MCF 10A (cell line): ENCODE data around the gene INO80C. TPM values are rescaled to one million over a fixed set of nuclear protein-coding genes. Genes with fewer than 3 reads are reported as not detected.
A peak's percentile ranks its signal among the peaks of the same experiment; 100 is the strongest.

Experiments used
- BruUV-seq: library from RNA; stranded (reverse); fragments of 400-500 nt; replicated peaks from 2 replicates; lab custom pipeline; 2021; lab: Mats Ljungman, UMichigan
- CTCF ChIA-PET: fragments of 300-600 bp; sonication (Branson Sonifier 250); formaldehyde crosslinking; extraction: SDS; loops from one replicate; lab custom pipeline; 2021; ENCODE audit warnings: antibody characterized with exemption, inconsistent platforms; lab: Yijun Ruan, JAX
- POLR2A ChIA-PET: fragments of 300-600, 350-650 bp; sonication (Branson Sonifier 250); formaldehyde crosslinking; extraction: SDS; loops from one replicate; lab custom pipeline; 2020; ENCODE audit warnings: antibody characterized with exemption, inconsistent platforms; lab: Yijun Ruan, JAX
- DNase-seq: peaks from one replicate; pipeline ENCODE4 v3.0.0-alpha.2; 2018; ENCODE audit not compliant: unreplicated experiment
- H3K27ac Mint-ChIP-seq: one replicate; pipeline ENCODE4 v1.8.0; 2022; ENCODE audit warnings: mild to moderate bottlenecking, low read depth, mixed read lengths; ENCODE audit not compliant: unreplicated experiment
- H3K27me3 Mint-ChIP-seq: one replicate; pipeline ENCODE4 v1.8.0; 2022; ENCODE audit warnings: mixed read lengths; ENCODE audit not compliant: insufficient read depth, unreplicated experiment
- H3K36me3 Mint-ChIP-seq: one replicate; pipeline ENCODE4 v1.8.0; 2022; ENCODE audit warnings: mild to moderate bottlenecking, moderate library complexity, mixed read lengths; ENCODE audit not compliant: insufficient read depth, unreplicated experiment
- H3K4me1 Mint-ChIP-seq: one replicate; pipeline ENCODE4 v1.8.0; 2022; ENCODE audit warnings: mixed read lengths; ENCODE audit not compliant: insufficient read depth, unreplicated experiment
- H3K4me3 Mint-ChIP-seq: one replicate; pipeline ENCODE4 v1.8.0; 2022; ENCODE audit warnings: mild to moderate bottlenecking, moderate library complexity, mixed read lengths; ENCODE audit not compliant: unreplicated experiment
- H3K9me3 Mint-ChIP-seq: one replicate; pipeline ENCODE4 v1.8.0; 2022; ENCODE audit warnings: mixed read lengths; ENCODE audit not compliant: unreplicated experiment
- CTCF ChIP-seq: fragments of 200-600 bp; IDR thresholded peaks from one replicate; pipeline ENCODE4 v1.8.0; 2022; ENCODE audit warnings: antibody characterized with exemption, mild to moderate bottlenecking; ENCODE audit not compliant: unreplicated experiment
- intact Hi-C: fragments of 100-400 bp; cut with micrococcal nuclease; formaldehyde crosslinking; loops from 2 replicates; pipeline ENCODE4 v1.14.1; 2022
- total RNA-seq: library from RNA; stranded (reverse); gene quantifications from 2 replicates; pipeline ENCODE4 v1.2.3, GENCODE V29; 2022

Gene INO80C
- total RNA-seq, 1 experiment from 2014 or later, result 32.6 TPM

- POLR2A ChIA-PET, result interaction anchor here (0.8 to 8.0 kb wide), 16 partner anchors 9 to 494 kb away, joined by 3 to 134 read pairs (median 5); partner anchors contain the start of genes GALNT1, INO80C and RMP24
- no peaks in the 10 kb centered on the region for H3K27me3 Mint-ChIP-seq
These were observed 19.0 kb downstream of the INO80C start for GRCh38 chr18:35478520-35479435.

GRCh38 chr18:35477974-35478373, 19.8 kb downstream of the INO80C start:
- intact Hi-C loops, result loop anchor here (2.0 to 5.0 kb wide), 3 partner anchors 21 to 105 kb away; no protein-coding TSS in a partner anchor
- peak overlapping the region; percentile 61 for H3K4me3 Mint-ChIP-seq
- peak overlapping the region; percentile 86 for H3K27ac Mint-ChIP-seq
- H3K27me3 Mint-ChIP-seq, result no peaks in the 10 kb centered on the region
- TSS peak; percentile 68 for BruUV-seq
- peaks cover 19% of the 10 kb centered on the region for H3K36me3 Mint-ChIP-seq
- peaks cover 45% of the 10 kb centered on the region for H3K4me1 Mint-ChIP-seq
- CTCF ChIA-PET, result interaction anchor here (0.6 to 3.0 kb wide), 9 partner anchors 18 to 278 kb away, joined by 3 to 20 read pairs (median 3); no protein-coding TSS in a partner anchor
- no peak for DNase-seq
- TF ChIP-seq CTCF, result no peak
- no peaks in the 10 kb centered on the region for H3K9me3 Mint-ChIP-seq
- POLR2A ChIA-PET, result interaction anchor here (0.9 to 8.0 kb wide), 15 partner anchors 8 to 494 kb away, joined by 3 to 134 read pairs (median 5); partner anchors contain the start of genes GALNT1, INO80C and RMP24

More at GRCh38 chr18:35478520-35479435, 19.0 kb downstream of the INO80C start:
- DNase-seq, result peak; percentile 97
- Mint-ChIP-seq H3K9me3 (no peaks in the 10 kb centered on the region), H3K27ac (peak overlapping the region; percentile 86), H3K4me1 (peaks cover 45% of the 10 kb centered on the region), H3K36me3 (peaks cover 14% of the 10 kb centered on the region), H3K4me3 (peak overlapping the region; percentile 61)
- CTCF ChIA-PET, result interaction anchor here (0.6 to 3.0 kb wide), 12 partner anchors 11 to 191 kb away, joined by 3 to 20 read pairs (median 4); no protein-coding TSS in a partner anchor
- BruUV-seq, result TSS peak; percentile 95
- intact Hi-C loops, result loop anchor here (2.0 to 5.0 kb wide), 3 partner anchors 22 to 104 kb away; no protein-coding TSS in a partner anchor
- TF ChIP-seq CTCF, result no peak

GRCh38 chr18:35477497-35477896, 20.3 kb downstream of the INO80C start:
- ChIA-PET CTCF (interaction anchor here (0.5 to 3.0 kb wide), 6 partner anchors 13 to 279 kb away, joined by 3 to 20 read pairs (median 3); no protein-coding TSS in a partner anchor), POLR2A (interaction anchor here (0.9 to 8.0 kb wide), 8 partner anchors 11 to 495 kb away, joined by 3 to 134 read pairs (median 6); partner anchors contain the start of genes GALNT1, INO80C and RMP24)
- peak overlapping the region; percentile 86 for H3K27ac Mint-ChIP-seq
- H3K4me1 Mint-ChIP-seq, result peaks cover 45% of the 10 kb centered on the region
- intact Hi-C loops, result loop anchor here (5.0 kb wide), 1 partner anchor 70 kb away; no protein-coding TSS in a partner anchor
- TF ChIP-seq CTCF, result no peak
- H3K36me3 Mint-ChIP-seq, result peaks cover 24% of the 10 kb centered on the region
- H3K4me3 Mint-ChIP-seq, result peak overlapping the region; percentile 61
- no TSS peak for BruUV-seq
- DNase-seq, result no peak
- no peaks in the 10 kb centered on the region for H3K9me3 Mint-ChIP-seq
- no peaks in the 10 kb centered on the region for H3K27me3 Mint-ChIP-seq
